GM12873 (cell line): Measurements from ENCODE around the gene MRC2.

ENCODE experiments used
- TF ChIP-seq, protein P1 (sequence below): IDR thresholded peaks from 2 replicates; pipeline ENCODE4 v1.5.1; 2012; ENCODE audit warnings: low read depth, mild to moderate bottlenecking, moderate library complexity, low read length, control low read depth; ENCODE audit not compliant: insufficient read depth; ENCODE audit errors: missing control alignments

The MRC2 gene

DNA sequence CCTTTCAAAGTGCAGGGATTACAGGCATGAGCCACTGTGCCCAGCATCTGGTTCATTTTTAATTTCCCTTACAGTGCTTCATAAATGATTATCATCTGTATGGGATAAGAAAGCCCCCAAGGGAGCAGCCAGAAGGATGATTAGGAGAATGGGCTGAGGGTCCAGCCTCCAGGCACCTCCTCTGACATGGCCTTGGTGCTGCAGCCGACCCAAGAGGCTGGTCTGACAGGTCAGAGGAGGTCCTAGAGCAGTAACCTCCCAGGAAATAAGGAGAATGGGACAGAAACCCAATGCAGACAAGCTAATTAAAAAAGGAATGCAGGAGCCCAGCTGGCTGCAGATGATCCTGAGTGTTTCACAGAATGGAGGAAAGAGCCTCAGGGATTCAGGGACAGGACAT is 29.0 kb downstream of the MRC2 start:
- TF ChIP-seq, protein P1, sequence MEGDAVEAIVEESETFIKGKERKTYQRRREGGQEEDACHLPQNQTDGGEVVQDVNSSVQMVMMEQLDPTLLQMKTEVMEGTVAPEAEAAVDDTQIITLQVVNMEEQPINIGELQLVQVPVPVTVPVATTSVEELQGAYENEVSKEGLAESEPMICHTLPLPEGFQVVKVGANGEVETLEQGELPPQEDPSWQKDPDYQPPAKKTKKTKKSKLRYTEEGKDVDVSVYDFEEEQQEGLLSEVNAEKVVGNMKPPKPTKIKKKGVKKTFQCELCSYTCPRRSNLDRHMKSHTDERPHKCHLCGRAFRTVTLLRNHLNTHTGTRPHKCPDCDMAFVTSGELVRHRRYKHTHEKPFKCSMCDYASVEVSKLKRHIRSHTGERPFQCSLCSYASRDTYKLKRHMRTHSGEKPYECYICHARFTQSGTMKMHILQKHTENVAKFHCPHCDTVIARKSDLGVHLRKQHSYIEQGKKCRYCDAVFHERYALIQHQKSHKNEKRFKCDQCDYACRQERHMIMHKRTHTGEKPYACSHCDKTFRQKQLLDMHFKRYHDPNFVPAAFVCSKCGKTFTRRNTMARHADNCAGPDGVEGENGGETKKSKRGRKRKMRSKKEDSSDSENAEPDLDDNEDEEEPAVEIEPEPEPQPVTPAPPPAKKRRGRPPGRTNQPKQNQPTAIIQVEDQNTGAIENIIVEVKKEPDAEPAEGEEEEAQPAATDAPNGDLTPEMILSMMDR = no peak

GRCh38 chr17:62657145-62657665 is 29.7 kb downstream of the MRC2 start:
- TF ChIP-seq, protein P1 = no peak

DNA sequence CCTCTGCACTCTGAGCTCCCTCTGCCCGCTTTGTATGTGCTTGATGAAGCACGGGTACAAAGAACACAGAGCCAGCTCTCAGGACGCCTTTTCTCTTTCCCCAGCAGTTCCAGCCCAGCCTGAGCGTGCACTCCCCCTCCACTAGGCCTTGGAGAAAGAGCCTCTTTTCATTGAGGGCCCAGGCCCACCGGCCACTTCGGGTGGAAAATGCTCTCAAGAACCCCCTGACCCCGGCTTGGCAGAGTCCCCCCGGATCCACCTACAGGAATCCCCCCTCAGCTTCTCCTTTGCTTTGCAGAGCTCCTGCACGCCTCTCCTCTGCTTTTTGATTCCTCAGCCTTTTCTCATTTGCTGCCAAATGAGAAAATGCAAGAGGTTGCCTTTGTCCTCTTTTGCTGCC is 30.2 kb downstream of the MRC2 start:
- TF ChIP-seq, protein P1 = no peak

DNA sequence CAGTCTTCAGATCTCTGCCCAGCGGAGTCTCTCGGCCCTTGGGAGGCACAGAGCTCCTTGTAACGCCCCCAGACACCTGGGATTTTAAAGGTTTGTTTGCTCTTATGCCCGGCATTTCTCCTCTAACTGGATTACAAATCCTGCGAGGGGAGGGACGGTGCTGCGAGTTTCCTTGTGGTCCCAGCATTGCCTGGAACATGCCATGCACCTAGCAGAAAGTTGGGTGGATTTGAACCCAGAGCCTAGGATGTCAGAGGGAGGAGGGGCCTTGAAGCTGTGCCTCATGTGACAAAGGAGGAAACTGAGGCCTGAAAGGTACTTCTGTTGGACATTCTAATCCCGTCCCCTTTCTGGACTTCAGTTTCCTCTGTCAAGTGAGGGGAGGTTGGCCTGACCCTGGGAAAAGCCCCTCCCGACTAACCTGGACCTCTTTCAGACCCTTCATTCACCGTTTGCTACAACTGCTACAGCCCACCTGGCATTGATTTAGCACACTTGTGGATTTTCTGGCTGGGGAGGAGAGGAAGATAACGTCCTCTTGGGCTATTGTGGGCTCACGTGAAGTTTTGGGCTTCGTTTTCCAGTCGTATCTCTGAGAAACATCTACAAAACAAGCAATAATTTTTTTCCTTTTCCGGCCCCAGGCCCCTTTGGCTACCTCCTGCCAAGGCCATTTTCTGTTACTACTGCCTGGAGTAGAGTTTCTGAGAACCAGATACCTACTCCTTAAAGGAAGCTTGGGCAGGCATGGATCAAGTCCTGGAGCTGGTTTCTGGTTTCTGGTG is 30.9 kb downstream of the MRC2 start:
- TF ChIP-seq, protein P1 = no peak

DNA sequence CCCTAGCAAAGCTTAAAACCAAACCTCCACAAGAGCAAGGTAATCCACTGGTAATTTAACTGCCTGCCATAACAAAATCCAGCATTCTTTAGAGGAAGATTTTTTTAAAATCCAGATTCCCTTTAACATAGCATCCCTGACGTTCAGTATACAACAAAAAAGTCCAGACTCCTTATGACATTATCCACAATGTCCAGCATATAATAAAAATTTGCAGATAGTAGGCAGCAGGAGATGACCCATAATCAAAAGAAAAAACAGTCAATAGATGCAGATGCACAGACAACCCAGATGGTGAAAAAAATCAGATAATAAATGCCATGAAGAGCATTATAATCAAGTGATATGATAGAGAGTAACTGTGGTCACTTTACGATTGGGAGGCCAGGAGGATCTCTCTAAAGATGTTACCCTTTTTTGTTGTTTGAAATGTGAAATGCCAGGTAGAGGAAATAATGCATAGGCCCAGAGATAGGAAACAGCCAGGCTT is 33.2 kb downstream of the MRC2 start:
- TF ChIP-seq, protein P1 = no peak

DNA sequence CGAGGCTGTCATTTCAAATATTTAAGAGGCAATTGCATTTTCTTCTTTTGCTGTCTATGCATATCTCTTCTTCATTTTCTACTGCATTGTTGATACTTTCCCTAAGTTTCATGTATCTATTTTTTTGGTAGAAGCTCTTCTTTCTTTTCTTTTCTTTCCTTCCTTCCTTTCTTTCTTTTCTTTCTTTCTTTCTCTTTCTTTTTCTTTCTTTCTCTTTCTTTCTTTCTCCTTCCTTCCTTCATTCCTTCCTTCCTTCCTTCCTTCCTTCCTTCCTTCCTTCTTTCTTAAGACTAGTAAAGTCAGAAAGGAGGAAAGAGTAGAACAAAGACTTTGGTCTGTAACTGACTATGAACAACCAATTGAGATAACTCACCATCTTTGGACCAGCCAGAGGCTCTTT is 33.9 kb downstream of the MRC2 start:
- TF ChIP-seq, protein P1 = no peak

DNA sequence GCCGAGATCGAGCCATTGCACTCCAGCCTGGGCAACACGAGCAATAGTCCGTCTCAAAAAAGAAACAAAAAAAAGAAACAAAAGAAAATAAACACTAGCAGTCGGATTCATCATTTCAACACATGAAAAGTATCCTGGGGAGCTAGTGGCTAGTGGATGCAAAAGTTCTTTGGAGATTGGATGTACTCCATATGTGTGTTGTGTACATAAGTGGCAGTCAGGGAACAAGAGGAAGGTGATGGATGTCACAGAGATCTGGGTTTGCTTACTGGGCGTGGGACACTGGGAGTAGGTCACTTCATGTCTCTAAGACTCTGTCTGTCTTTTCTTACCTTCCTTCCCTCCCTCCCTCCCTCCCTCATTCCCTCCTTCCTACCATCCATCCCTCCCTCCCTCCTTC is 35.4 kb downstream of the MRC2 start:
- TF ChIP-seq, protein P1 = no peak
